ENCODE data around the gene TEX22.
"Not testable (repeated sequence)": the region's sequence is repeated elsewhere in the genome, so short reads cannot be mapped to it uniquely, and the experiment has no call there.

The TEX22 gene, protein sequence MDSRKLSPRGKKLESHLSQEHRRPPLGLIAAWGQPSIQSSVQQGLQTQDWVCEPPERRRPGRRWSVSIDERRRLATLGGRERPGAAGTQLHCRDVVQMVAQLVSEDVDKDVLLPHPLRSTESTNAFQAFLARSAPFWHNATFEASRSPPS

DNA sequence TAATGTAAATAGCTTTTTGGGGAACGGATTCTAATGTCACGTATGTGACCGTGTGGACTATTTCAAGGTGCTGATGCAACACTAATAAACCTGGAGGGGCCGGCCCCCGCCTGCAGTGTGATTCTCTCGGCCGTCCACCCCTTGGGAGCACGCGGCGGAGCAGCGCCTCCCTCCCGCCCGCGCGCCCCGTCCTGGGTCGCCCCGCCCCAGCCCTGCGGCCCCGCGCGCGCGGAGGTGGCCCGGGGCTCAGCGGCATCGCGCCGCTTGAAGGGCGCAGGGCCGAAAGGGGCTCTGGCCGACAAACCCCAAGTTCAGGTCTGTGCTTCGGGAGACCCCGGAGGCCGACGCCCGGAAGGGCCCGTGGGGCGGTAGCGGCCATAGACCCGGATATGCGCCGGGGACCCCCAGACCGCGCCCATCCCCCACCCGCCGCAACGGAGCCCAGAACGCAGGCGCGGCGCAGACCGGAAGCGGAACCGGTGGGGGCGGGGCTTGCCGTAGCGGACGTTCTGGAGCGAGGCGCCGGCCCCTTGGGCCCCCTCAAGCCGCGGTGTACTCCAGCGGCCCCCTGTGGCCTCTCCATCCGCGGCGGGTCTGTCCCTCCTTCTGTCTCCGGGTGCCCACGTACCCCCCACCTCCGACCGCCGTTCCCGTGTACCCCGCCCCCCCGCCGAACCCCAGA is at the start of gene TEX22:
Gene TEX22, plus strand, starts transcription at position 495 of the 682 bp plus-strand sequence. CDS start 803 bp downstream, outside the sequence.
- peak; percentile 82 for DNase-seq (ENCODE audit: low spot score)

DNA sequence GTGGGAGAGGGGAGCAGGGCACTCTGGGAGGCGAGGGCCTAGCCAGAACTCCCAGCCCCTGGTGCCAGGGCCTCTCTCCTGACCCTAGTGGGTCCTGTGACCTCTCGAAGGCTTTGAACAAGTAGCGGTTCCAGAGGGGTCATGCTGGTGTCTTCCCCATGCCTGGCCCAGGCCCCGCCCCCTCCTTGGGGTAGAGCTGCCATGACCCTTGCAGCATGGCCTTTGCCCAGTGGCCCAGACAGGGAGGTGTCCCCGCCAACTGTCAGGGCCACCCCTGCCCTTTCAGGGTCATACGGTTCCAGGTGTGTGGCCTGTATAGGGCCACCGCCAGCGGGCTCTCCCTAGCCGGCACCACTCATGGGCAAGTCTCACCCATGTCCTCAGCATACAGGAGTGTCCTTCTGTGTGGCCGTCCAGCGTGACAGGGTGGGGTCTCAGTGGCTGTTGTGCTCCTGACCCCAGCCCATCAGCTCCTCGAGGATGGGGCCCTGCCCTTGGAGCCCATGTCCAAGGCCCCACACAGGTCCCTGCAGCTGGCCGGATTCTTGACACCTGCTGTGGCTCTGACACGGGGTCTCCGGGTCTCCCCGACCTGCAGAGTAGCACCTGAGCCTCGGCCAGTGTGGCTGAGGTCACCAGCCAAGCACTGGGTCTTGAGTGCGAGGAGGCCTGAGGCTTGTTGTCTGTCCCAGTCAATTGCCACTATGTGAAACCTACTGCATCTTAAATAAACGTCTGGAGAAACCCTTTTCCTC is 49.2 kb upstream of the TEX22 start:
- DNase-seq (ENCODE audit: low spot score) = no peak

DNA sequence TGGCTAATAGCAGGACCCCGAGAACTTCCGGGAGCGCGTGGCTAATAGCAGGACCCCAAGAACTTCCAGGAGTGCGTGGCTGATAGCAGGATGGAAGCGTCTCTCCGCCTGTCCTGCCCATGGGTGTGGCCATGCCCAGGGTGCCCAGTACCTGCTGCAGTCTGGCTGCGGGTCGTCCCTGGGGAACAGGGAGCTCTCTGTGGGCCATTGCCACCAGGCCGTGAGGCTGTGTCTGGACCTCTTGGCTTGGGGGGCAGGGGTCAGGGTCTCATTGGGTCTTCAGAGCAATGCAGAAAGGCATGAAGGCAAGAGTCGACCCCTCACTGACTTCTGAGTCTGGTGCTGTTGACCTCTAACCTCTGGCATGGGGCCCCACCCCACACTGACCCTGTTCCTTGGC is 48.3 kb upstream of the TEX22 start:
- no peak for DNase-seq (ENCODE audit: low spot score)

DNA sequence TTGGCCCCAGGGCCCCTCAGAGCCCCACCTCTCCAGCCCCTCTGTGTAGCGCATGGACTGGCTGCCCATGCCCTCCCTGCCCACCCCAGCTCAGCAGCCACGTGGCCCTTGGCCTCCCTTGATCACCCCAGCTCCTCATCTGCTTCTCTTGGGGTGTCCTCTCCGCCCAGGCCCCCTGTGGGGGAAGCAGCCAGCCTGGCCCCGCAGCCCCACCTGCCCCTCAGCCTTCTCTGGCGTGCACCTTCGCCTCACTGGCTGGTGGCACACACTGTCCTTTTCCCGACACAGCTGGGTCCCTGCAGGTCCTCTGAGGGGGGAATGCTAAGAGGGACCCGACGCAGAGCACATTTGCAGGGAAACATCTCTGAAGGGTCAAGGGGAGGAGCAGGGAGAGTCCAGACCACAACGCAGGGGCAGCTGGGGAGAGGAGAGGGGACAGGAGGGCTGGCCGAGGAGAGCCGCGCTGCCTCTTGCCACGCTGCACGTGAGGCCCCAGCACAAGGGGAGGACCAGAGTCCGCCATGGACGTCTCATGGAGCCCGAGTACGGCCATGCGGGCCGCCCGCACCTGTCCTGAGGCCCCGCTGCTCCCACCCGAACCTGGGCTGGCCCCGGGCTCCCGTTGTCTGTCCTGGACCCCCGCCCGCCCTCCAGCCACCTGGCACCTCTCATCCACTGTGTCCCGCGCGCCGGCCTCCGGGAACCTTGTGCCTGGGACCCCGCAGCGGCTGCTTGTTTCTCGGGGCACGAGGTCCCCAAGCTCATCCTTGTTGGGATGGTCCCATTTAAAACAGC is 47.7 kb upstream of the TEX22 start:
- no peak for DNase-seq (ENCODE audit: low spot score)

DNA sequence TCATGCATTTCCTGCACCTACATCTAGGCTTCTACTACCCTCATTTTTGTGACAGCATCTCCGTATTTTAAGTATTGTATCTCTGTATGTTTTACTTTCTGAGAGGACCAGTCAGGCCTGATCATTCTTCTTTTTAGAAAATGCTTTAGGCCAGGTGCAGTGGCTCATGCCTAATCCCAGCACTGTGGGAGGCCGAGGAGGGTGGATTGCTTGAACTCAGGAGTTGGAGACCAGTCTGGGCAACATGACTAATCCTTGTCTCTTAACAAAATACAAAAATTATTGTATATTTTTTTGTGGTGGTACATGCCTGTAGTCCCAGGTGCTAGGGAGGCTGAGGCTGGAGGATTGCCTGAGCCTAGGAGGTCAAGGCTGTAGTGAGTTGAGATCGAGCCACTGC is 46.9 kb upstream of the TEX22 start:
- DNase-seq (ENCODE audit: low spot score) = no peak

DNA sequence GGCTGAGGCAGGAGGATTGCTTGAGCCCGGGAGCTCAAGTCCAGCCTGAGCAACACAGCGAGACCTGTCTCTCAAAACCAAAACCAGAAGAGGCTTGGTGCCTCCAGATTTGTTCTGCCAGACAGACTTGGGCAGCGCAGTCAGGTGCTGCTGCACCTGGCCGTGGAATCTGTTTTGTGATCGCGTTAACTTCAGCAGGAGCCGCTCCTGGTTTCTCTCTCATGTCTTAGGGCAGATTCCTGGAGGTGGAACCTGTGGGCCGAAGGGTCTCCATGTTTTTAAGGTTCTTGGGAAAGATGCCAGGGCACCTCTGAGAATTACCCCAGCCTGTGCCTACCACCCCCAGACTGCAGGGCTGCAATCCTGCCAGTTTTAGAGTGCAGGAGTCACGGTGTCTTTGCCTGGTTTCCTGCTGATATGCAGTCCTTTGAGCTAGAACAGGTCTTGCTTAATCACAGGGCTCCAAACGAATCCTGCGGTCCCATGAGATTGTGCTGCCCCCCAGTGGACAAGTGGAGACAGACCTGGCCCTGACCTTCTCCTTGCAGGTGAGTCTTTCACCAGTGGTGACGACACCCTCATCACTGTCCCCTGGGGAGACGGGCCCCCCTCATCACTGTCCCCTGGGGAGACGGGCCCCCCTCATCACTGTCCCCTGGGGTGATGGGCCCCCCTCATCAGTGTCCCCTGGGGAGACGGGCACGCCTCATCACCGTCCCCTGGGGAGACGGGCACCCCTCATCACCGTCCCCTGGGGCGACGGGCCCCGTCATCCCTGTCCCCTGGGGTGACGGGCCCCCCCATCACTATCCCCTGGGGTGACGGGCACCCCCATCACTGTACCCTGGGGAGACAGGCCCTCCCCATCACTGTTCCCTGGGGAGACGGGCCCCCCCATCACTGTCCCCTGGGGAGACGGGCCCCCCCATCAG is 46.2 kb upstream of the TEX22 start:
- peak; percentile 87 for DNase-seq (ENCODE audit: low spot score)

DNA sequence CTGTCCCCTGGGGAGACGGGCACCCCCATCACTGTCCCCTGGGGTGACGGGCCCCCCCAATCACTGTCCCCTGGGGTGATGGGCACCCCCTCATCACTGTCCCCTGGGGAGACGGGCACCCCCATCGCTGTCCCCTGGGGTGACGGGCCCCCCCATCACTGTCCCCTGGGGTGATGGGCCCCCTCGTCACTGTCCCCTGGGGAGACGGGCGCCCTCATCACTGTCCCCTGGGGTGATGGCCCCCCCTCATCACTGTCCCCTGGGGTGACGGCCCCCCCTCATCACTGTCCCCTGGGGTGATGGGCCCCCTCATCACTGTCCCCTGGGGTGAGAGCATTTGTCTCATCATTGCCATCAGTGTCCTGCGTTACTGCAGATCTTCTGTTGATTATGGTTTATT is 45.2 kb upstream of the TEX22 start:
- DNase-seq (ENCODE audit: low spot score) = no peak

DNA sequence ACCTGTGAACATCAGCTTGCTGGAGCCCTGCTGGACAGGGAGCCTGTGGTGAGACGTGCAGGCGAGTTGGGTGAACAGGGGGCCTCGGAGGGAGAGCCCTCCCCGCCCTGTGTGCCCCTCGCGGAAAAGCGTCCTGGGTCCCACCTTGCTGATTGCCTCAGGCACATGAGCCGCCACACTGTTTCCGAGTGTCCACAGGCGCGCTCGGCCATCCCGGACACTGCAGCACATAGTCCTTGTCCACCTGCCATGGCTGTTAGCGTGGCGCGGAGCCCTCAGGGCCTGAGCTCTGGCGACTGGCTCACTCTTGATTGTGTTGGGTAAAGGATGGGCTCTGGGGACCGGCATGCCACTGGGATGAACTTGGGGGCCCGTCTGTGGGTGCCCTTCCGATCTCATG is 43.8 kb upstream of the TEX22 start:
- no peak for DNase-seq (ENCODE audit: low spot score)

DNA sequence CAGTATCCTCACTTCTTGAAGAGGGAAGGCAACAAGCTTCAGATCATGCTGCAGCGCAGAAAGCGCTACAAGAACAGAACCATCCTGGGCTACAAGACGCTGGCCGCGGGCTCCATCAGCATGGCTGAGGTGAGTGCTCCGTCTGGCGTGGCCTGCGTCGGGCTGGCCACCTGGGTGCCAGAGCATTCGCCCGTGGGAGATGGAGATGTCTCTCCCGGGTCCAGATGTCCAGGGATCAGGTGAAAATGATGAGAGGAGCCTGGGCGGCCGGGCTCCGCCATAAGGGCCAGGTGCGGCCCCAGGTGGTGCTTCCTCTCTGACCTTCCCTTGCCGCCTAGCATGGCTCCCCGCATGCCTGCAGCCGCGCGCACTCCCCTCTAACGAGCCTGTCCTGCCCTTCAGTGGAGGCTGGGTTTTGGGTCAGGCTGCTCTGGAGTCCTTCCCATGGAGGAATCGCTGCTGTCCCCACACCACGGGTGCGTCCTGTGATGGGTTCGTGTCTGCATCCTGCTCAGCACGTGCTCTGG is 43.2 kb upstream of the TEX22 start:
- no peak for DNase-seq (ENCODE audit: low spot score)

DNA sequence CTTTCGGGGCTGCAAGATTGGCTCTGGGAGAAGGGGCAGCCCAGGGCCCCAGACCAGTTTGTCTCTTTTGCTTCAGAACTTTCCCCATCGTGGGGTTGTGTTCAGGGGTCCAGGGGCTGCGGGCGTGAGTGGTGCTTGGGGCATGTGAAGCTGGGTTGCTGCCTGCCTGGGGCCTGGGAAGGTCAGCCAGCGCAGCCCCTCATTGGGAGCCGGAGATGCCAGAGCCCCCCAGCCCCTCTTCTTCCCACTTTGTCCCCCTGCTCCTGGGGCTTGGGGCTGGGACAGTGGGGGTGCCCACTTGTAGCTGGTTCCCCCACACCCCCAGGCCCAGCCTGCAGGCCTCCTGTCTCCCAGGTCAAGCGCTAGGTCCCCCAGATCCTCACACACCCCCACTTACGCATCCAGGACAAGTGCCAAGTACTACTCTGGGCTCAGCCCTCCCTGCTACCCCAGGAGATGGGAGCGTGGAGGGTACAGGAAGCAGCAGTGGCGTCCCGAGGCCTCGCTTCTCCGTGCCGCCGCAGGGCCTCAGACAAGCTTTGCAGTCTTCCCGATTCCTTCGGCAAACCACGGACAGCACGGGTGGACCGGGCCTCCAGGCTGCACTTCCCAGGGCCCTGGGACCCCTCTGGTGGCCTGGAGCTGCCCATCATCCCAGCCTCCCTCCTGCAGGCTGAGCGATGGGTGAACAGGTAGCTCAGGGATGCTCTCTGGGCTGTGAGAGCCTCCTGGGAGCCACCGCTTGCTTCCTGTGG is 42.3 kb upstream of the TEX22 start:
- DNase-seq (ENCODE audit: low spot score) = no peak

DNA sequence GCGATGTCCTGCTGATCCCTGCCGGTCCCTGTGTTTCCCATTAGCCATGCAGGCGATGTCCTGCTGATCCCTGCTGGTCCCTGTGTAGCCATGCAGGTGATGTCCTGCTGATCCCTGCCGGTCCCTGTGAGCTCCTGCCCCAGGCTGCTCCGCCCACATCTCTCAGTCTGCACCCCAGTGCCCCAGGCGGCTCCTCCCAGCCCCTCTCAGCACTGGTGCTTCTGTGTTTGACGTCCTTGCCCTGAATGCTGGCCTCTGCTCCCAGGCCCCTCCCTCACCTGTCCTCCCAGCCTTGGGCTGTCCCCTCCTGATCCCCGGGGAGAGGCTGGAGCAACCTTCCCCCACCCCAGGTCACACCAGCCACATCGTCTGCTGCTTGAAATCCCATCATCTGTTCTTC is 41.4 kb upstream of the TEX22 start:
- DNase-seq (ENCODE audit: low spot score) = no peak

DNA sequence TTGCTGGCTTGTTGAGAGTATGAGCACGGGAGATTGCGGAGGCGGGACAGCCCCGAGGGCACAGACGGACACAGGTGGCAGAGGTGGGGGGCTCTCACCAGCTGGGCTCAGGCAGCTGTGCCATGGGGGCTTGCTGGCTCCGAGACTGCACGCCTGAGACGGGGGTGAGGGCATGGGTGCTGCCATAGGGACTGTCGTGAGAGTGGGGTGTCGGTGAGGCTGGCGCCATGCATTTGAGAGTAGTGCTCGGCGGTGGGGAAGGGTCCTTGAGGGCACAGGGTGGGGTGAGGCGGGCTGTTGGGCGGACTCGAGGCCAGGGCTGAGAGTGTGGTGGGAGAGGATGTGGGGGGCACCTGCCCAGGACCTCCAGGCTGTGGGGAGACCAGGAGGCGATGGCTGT is 40.7 kb upstream of the TEX22 start:
- no peak for DNase-seq (ENCODE audit: low spot score)

DNA sequence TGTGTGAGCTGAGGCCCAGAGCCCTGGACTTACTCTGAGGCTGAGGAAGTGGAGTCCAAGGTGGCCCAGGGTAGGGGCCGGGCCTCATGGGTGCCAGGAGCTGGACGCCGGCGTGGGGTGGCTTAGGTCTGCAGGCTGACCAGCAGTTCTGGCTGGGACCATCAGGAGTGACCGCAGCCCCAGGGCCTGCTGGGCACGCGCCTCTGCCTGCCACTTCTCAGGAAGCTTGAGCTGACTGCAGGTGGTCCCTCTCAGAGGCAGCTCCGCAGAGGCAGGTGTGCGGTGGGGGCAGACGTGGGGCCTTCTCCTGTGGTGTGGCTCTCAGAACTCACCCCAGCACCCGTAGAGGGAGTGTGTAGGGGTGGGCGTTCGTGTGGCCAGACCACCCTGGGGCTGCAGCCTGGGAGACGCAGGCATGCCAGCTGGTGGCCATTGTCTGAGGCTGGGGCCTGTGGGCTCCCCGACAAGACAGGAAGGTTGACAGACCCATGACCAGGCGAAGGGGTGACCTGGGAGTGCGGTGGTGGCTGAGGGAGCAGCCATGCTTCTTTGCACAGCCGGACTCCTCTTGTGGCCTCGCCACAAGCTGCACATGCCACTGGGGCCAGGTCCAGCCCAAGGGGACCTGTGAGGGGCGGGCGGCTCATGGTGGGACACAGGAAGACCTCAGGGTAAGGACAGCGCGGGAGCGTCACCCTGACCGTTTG is 40.0 kb upstream of the TEX22 start:
- DNase-seq (ENCODE audit: low spot score) = no peak

DNA sequence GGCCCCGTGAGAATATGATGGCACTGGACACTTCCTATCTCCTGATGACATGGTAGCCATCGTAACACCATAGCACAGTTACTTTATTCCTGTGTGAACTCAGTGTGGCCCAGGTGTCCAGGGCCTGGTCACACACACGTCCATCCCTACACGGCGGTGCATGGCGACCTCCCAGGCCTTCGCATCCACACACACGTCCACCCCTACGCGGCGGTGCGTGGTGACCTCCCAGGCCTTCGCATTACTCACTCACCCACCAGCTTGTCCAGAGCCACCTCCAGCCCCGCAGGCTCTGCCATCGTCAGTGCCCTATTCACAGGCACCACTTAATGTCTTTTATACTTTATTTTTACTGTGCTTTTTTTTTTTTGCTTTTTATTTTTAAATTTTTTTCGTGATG is 39.4 kb upstream of the TEX22 start:
- no peak for DNase-seq (ENCODE audit: low spot score)

DNA sequence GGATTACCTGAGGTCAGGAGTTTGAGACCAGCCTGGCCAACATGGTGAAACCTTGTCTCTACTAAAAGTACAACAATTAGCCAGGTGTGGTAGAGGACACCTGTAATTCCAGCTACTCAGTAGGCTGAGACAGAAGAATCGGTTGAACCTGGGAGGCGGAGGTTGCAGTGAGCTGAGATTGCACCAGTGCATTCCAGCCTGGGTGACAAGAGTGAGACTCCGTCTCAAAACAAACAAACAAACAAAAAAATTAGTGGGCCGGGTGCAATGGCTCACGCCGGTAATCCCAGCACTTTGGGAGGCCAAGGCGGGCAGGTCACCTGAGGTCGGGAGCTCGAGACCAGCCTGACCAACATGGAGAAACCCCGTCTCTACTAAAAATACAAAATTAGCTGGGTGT is 36.9 kb upstream of the TEX22 start:
- not testable (repeated sequence) for DNase-seq (ENCODE audit: low spot score)

DNA sequence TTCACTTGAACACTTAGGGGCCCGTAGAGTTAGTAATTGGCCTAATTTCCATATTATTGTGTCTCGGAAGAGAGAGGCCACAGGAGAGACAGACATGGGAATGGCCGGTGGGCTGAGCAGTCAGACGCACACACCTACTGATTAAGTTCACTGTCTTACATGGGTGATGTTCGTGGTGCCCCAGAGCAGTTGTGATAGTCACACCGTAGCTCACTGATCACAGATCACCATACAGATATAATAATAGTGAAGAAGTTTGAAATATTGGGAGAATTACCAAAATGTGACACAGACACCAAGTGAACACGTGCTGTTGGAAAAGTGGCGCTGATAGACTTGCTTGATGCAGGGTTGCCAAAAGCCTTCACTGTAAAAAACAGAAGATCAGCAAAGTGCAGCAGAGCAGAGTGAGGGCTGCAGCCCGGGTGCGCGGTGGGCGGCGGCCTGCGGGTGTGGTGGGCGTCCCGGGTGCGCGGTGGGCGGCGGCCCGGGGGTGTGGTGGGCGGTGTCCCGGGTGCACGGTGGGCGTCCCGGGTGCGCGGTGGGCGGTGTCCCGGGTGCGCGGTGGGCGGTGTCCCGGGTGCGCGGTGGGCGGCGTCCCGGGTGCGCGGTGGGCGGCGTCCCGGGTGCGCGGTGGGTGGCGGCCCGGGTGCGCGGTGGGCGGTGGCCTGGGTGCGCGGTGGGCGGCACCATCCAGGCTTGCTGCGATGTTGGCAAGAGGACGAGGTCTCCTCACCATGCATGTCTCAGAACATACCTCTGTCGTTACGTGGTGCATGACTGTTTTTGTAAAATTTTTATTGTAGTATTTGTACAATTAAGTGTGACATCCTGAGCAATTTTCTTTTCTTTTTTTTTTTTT is 34.3 kb upstream of the TEX22 start:
- peak; percentile 19 for DNase-seq (ENCODE audit: low spot score)

DNA sequence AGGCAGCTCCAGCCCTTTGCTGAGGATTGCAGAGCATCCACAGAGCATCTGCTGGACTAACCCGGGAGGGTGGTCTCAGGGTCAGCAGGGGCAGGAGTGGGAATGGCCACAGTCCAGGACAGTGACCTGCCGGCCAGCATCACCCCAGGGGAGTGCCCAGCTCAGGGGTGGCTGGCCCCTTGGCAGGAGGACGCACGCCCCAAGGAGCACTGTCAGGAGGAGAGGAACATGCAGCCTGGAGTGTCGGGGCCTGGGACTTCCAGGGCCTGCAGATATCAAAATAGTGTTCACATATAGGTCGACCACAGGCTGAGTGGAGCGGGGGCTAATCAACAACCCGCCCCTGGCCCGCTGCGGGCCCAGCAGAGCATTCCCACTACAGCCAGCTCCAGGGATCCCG is 33.2 kb upstream of the TEX22 start:
- DNase-seq (ENCODE audit: low spot score) = no peak

DNA sequence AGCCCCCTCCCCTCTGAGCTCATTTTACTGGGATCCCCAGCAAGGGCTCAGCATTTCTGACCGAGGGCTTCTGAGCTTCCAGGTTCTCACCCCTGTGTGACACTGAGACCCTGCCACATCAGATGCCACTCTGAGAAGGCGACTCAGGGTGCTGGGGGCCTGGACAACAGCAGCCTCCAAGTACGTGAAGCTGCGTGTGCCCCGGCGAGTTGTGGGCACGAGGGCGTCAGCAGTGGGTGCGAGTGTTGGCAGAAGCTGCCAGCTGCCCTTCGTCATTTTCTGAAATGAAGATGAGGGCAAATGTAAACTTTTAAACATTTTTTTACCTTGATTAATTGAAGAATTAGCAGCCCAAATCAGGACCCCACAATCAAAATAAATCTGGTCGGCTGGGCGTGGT is 32.7 kb upstream of the TEX22 start:
- DNase-seq (ENCODE audit: low spot score) = no peak
